Left hindlimb (tissue), 1 donor: Measurements from ENCODE around the gene BUD23.
"Not testable (repeated sequence)": the region's sequence is repeated elsewhere in the genome, so short reads cannot be mapped to it uniquely, and the experiment has no call there.

Experiments used
- DNase-seq: peaks from one replicate; pipeline ENCODE4 v3.0.0-alpha.2; 2018

Gene BUD23

GRCh38 chr7:73722182-73722581, 38.8 kb downstream of the BUD23 start:
- not testable (repeated sequence) for DNase-seq

DNA sequence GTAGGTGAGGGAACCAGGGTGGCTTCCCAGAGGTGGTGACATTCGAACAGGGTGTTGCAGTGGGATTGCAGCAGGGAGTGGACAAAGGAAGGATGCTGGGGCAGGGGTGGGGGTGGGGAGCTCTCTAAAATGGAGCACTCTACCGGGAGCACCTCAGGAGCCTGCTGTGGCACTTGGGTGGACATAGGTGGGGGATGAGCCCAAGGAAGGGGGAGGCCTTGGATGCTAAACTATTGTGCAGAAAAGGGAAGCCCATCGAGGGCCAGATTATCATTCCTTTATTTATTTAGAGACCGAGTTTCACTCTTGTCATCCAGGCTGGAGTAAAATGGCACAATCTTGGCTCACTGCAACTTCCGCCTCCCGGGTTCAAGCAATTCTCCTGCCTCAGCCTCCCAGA, 39.4 kb downstream of the BUD23 start:
- no peak for DNase-seq

GRCh38 chr7:73723813-73724212, 40.4 kb downstream of the BUD23 start:
- DNase-seq, result no peak

GRCh38 chr7:73726083-73726466, 42.7 kb downstream of the BUD23 start:
- no peak for DNase-seq

DNA sequence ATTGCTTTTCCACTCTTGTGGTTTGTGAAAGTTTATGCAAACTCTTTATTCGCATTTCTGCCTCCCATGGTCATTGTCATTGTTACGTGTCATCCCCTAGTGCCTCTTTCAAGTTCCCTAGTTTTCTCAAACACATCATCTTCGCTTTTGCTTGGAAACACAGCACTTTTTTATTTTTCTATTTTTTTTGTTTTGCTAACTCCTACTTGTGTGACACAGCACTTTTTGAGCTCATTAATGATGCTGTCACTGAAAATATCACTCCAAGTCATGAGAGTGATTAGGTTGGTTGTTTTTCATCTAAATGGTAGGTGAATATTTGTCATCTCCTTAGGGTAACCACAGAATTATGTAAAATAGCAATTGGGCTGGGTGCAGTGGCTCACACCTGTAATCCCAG, 44.6 kb downstream of the BUD23 start:
- no peak for DNase-seq

GRCh38 chr7:73728551-73728950, 45.2 kb downstream of the BUD23 start:
- DNase-seq, result no peak

- DNase-seq, result no peak
Observed at GRCh38 chr7:73730485-73730884, 47.1 kb downstream of the BUD23 start.

GRCh38 chr7:73732397-73732796, 49.0 kb downstream of the BUD23 start:
- no peak for DNase-seq

DNA sequence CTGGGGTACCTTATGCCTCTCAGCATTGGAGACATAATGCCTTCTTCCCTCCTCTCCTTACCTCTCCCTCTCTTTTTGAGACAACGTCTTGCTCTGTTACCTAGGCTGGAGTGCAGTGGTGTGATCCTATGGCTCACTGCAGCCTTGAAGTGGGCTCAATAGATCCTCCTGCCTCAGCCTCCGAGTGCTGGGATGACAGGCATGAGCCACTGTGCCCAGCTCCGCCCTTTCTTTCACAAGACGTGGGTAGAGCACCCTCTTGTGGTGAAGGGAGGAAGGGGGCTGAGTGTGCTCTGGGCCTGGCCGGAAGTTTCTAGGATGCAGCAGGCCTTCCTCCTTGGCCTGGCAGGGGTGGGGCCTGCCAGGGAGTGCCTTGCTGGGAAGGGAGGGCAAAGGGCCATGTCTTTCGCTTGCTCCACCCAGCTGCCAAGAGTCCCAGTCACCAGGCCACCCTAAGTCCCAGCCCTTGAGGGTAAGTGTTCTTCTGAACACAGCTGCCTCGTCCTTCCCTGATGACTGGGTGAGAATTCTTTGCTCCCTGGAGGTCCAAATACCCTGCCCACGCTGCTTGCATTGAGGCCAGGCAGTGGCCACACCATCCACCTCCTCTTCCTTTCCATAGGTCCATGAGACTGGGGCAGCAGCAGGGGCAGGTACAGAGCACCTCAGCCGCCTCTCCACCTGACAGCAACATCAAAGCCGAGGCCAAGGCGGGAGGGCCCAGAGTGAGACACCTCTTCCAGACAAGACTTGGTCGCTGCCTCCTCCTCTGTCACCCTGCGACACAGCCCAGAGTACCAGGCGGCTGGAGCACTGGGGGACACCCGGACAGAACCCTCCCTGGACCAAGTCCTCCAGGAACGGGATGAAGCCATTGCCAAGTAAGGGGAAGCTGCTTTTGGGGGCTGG, 51.5 kb downstream of the BUD23 start:
- peak; percentile 60 for DNase-seq

DNA sequence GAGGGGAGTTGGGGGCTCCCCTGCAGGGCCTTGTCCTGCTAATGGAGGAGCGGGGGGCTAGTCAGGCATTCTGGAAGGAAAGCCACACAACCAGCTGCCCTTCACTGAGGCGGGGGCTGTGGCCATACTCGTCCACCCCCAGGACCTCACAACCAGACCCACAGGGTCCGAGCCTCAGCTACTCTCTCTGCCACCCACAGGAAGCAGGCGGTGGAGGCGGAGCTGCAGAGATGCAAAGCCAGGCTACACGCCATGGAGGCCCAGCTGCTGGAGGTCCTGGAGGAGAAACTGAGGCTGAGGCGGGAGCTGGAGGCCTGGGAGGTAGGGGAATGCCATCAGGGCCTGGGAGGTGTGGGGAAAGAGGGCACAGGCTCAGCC, 52.1 kb downstream of the BUD23 start:
- DNase-seq, result no peak

DNA sequence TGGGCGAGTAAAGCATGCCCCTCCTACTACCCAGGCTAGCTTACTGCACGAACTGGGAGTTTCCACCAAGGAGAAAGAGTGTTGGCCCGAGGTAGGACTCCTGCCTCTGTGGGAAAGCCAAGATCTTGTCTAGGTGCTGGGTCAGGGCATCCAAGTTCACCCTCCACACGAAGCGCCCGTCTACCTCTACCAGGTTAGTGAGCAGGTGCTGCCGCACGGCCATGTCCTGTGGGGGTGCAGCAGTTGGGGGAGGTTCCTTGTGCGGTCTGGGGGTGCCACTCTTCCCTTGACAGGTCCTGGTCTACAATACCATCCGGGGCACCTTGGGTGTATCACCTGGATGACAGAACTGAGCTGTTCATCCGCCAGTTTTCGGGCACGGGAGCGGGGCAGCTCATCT, 53.5 kb downstream of the BUD23 start:
- DNase-seq, result no peak

- DNase-seq, result no peak
Observed at GRCh38 chr7:73737491-73738219, 54.3 kb downstream of the BUD23 start.

DNA sequence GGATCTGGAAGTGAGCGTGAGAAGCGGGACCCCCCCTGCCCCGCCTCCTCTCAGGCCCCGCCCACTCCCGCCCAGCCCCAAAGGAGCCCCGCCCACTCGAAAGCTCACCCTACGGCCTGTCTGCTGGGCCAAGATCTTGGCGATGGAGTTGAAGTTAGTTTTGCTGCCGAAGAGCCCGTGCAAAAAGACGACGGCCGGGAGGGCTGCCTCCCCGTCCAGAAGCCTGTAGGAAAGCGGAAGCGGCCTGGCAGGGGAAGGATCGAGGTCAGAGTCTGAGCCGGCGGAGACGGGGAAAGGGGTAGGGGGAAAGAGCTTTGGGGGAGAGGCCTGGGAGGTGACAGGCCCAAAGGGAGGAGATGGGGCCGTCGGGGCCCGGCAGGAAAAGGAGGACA, 54.8 kb downstream of the BUD23 start:
- DNase-seq, result peak; percentile 75

- DNase-seq, result peak; percentile 98
Observed at GRCh38 chr7:73738612-73739386, 55.4 kb downstream of the BUD23 start, which contains the start of gene ABHD11. Gene ABHD11, minus strand, starts transcription at chr7:73738802. Its CDS starts 32 bp downstream, at chr7:73738770.

DNA sequence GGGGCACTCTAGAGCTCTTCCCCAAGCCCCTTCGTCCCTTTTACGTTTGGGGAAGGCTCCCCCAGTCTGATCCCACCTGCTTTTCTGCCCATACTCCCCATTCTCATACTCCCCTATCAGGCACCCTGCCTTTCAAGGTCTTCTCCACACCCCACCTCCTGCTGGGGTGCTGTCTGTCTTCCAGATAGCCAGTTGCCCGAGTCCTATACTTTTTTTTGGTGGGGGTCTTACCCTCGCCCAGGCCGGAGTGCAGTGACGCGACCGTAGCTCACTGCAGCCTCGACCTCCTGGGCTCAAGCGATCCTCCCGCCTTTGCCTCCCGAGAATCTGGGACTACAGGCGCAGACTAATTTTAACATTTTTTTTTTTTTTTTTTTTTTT, 56.0 kb downstream of the BUD23 start:
- DNase-seq, result no peak

DNA sequence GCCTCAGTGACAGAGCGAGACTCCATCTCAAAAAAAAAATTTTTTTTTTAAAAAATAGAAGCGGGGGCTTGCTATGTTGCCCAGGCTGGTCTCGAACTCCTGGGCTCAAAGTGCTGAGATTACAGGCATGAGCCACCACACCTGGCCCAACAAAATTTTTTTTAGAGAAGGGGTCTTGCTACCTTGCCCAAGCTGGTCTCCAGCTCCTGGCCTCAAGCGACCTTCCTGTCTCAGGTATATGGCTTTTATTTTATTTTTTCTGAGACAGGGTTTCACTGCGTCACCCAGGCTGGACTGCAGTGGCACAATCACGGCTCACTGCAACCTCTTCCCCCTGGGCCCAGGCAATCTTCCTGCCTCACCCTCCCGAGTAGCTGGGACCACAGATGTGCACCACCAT, 56.8 kb downstream of the BUD23 start:
- DNase-seq, result no peak

DNA sequence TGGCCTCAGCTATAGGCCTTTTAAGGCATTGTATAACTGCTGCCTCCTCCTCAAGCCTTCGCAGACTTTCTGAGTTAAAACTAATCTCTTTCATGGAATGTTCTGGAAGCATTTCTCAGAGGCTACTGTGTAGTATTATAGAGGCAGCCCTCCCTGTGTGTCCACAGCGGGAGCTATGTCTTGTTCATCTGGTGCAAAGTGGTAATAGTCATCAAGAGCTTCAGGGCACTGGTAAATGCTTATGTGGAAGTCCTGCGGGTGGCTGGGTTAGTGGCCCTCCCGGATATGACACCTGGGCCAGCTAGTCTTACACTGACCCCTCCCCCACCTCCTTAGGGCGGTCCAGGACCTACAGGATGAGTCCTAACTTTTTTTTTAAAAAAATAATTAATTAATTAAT, 57.4 kb downstream of the BUD23 start:
- no peak for DNase-seq

DNA sequence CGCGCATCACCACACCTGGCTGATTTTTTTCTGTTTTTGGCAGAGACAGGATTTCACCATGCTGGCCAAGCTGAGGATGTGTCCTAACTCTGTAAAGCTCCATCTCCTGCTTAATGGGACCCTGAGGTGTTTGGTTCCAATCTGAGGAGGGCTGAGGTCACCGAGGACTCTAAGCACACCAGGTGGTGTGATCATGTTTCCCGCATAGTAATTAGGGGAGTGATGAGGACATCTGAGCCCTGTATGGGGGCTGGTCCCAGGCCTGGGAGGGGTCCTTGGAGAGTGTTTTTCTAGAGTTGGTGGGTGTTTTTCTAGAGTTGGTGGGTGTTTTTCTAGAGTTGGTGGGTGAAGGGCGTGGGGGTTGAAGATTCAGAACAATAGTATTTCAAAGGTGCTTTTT, 58.2 kb downstream of the BUD23 start:
- no peak for DNase-seq

DNA sequence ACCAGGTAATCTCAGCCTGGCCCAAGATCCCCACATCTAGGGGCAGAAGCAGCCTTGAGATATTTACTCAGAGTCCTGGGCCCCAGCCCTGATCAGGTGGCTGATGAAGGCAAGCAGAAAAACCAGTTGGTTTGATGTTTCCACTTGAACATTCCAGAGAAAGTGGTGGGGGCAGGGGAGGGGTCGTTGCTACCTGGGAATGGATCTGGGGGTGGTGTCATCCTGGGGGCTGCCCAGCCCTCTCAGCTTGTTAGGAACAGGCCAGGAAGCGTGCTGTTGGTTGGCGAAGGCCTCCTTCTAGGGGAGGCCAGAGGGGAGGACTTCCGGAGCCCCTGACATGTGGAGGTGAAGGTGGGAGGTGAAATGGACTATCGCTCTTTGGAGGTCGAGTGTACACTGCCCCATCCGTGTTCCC, 58.9 kb downstream of the BUD23 start:
- no peak for DNase-seq

- DNase-seq, result peak; percentile 49
Observed at GRCh38 chr7:73742753-73743641, 59.6 kb downstream of the BUD23 start.

DNA sequence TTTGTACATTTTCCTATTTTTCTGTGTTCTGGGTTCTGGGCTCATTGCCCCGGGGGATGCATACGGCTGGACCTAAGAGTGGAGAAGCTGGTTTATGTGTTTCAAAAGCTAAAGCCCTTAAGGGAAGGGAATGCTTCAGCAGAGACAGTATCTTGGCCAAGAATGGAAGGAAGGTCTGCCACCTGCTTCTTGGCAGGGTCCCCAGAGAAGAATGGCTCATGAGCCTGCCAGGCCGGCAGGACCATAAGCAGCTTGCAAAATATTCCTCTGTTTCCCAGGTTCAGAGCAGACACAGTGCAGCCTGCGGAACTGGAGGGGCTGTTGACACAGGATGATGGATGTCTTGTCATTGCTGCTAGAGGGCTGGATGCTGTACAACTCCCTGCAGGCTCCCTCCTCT, 63.0 kb downstream of the BUD23 start:
- no peak for DNase-seq
